ENCODE data around the gene CCDC85C. TPM values are rescaled to one million over a fixed set of nuclear protein-coding genes. Genes with fewer than 3 reads are reported as not detected.

Gene CCDC85C
- total RNA-seq, 1 experiment from 2014 or later, result 33.2 TPM

GRCh38 chr14:99579903-99580571 is 24.0 kb downstream of the CCDC85C start:
- no CpG with 5 or more reads among the region's 14 CpGs for WGBS (ENCODE audit: extremely low coverage, insufficient read length, low lambda C conversion rate)
- Histone ChIP-seq H2BK5ac (ENCODE audit: insufficient read length, low read length) (no peak overlapping the region), H3K9ac (ENCODE audit: extremely low read depth, insufficient read length, low read length) (no peak overlapping the region), H3K14ac (ENCODE audit: insufficient read depth, low read length) (no peak overlapping the region), H2AFZ (ENCODE audit: low read length) (no peak overlapping the region), H3K23me2 (ENCODE audit: insufficient read length, low read depth, low read length, poor library complexity, severe bottlenecking) (no peaks in the 10 kb centered on the region), H3K56ac (ENCODE audit: insufficient read length, low read depth, low read length) (no peak overlapping the region), H3K27me3 (ENCODE audit: insufficient read depth, low read length) (no peaks in the 10 kb centered on the region), H2BK12ac (ENCODE audit: insufficient read length, low read depth, low read length) (no peak overlapping the region), H2BK120ac (ENCODE audit: low read depth, low read length, poor library complexity, severe bottlenecking) (no peak overlapping the region), H3K4me2 (ENCODE audit: insufficient read depth, insufficient read length, low read length) (no peak overlapping the region), H4K5ac (ENCODE audit: insufficient read length, low read depth, low read length) (no peak overlapping the region), H4K20me1 (ENCODE audit: control insufficient read depth, insufficient read depth, insufficient read length) (peaks cover 3% of the 10 kb centered on the region), H2AK5ac (ENCODE audit: insufficient read length, low read length) (no peak overlapping the region), H3K27ac (ENCODE audit: insufficient read length, low read depth, low read length) (no peak overlapping the region), H3K79me1 (ENCODE audit: insufficient read depth, low read depth, low read length, poor library complexity, severe bottlenecking) (no peaks in the 10 kb centered on the region), H3T11ph (ENCODE audit: low read length) (no peak overlapping the region), H3K4ac (ENCODE audit: low read depth, low read length) (no peak overlapping the region), H3K79me2 (ENCODE audit: insufficient read depth, low read length) (peaks cover 2% of the 10 kb centered on the region; the same call in 1 of the 2 replicates), H4K91ac (ENCODE audit: insufficient read length, low read depth, low read length) (no peak overlapping the region), H3K23ac (ENCODE audit: insufficient read length, low read depth, low read length) (no peak overlapping the region), H4K8ac (replicated peaks; ENCODE audit: insufficient read length, low read depth, low read length) (no peak overlapping the region), H2BK15ac (ENCODE audit: low read depth, low read length) (no peak overlapping the region), H3K4me1 (ENCODE audit: insufficient read depth, low read length) (no peaks in the 10 kb centered on the region; the same call in 1 of the 2 replicates), H2BK20ac (ENCODE audit: low read depth, low read length, poor library complexity, severe bottlenecking) (no peak overlapping the region), H3K9me3 (ENCODE audit: control insufficient read depth, low read depth, low read length) (no peaks in the 10 kb centered on the region), H3K18ac (ENCODE audit: insufficient read length, low read depth, low read length) (no peak overlapping the region)
- Mint-ChIP-seq H3K9me3 (no peaks in the 10 kb centered on the region), H3K4me3 (peak overlapping the region in 1 of 2 experiments; percentile 42; a peak in 1 of 5 replicates), H3K36me3 (ENCODE audit: insufficient read depth in 1 of 3, low read depth in 3 of 3) (peaks cover 0 to 6% (median 0%) of the 10 kb centered on the region in 3 experiments; a peak in 2 of 7 replicates), H3K4me1 (peaks cover 32 to 56% of the 10 kb centered on the region in 2 experiments), H3K27me3 (ENCODE audit: low read depth) (no peaks in the 10 kb centered on the region; the same call in 1 of the 2 replicates), H3K27ac (no peak overlapping the region; a peak in 3 of 7 replicates)
- TF ChIP-seq CTCF (conservative IDR thresholded peaks at IDR 0.05), result no peak
- DNase-seq, result peak; percentile 78
